Eye (tissue), 1 donor: ENCODE measurements around the gene KRTAP1-1.
"Not testable (repeated sequence)": the region's sequence is repeated elsewhere in the genome, so short reads cannot be mapped to it uniquely, and the experiment has no call there.

Experiments
- DNase-seq: peaks from one replicate; pipeline ENCODE4 v3.0.0-alpha.2; 2015

Gene KRTAP1-1

GRCh38 chr17:41055130-41055529 is 13.9 kb upstream of the KRTAP1-1 start, which contains the start of gene KRTAP2-2:
TSS of gene KRTAP2-2 (minus strand) at chr17:41055230. CDS start at chr17:41055211, 19 bp downstream.
- not testable (repeated sequence) for DNase-seq

GRCh38 chr17:41054556-41054955 is 13.3 kb upstream of the KRTAP1-1 start:
- DNase-seq = not testable (repeated sequence)

GRCh38 chr17:41054025-41054424 is 12.8 kb upstream of the KRTAP1-1 start:
- DNase-seq = no peak

GRCh38 chr17:41052566-41052965 is 11.3 kb upstream of the KRTAP1-1 start:
- DNase-seq = no peak

GRCh38 chr17:41049110-41049509 is 7.9 kb upstream of the KRTAP1-1 start:
- DNase-seq = no peak

- no peak for DNase-seq
Observed at GRCh38 chr17:41048441-41048840, 7.2 kb upstream of the KRTAP1-1 start.

- not testable (repeated sequence) for DNase-seq
Observed at GRCh38 chr17:41046735-41047465, 5.7 kb upstream of the KRTAP1-1 start, which contains the start of gene KRTAP2-1. TSS of gene KRTAP2-1 (minus strand) at chr17:41047316. CDS start at chr17:41047267, 49 bp downstream.

- no peak for DNase-seq
Observed at GRCh38 chr17:41042953-41043352, 1.7 kb upstream of the KRTAP1-1 start.

- no peak for DNase-seq
Observed at GRCh38 chr17:41037853-41038350, 3.3 kb downstream of the KRTAP1-1 start.

GRCh38 chr17:41034346-41034935 is 6.8 kb downstream of the KRTAP1-1 start, which contains the start of gene KRTAP1-3:
TSS of gene KRTAP1-3 (minus strand) at chr17:41034874. CDS start at chr17:41034821, 53 bp downstream.
- not testable (repeated sequence) for DNase-seq

- no peak for DNase-seq
Observed at GRCh38 chr17:41029633-41030245, 11.5 kb downstream of the KRTAP1-1 start, which contains the start of gene KRTAP1-4. TSS of gene KRTAP1-4 (minus strand) at chr17:41030195. CDS start at chr17:41030078, 117 bp downstream.

- no peak for DNase-seq
Observed at GRCh38 chr17:41026715-41027471, 14.4 kb downstream of the KRTAP1-1 start, which contains the start of gene KRTAP1-5. TSS of gene KRTAP1-5 (minus strand) at chr17:41027208. CDS start at chr17:41027155, 53 bp downstream.

- no peak for DNase-seq
Observed at GRCh38 chr17:41024697-41025096, 16.6 kb downstream of the KRTAP1-1 start.

GRCh38 chr17:41020336-41020735 is 20.9 kb downstream of the KRTAP1-1 start:
- DNase-seq = no peak

- DNase-seq = no peak
Observed at GRCh38 chr17:41019415-41019814, 21.8 kb downstream of the KRTAP1-1 start.

- no peak for DNase-seq
Observed at GRCh38 chr17:41018541-41018940, 22.7 kb downstream of the KRTAP1-1 start.

- no peak for DNase-seq
Observed at GRCh38 chr17:41016578-41017215, 24.6 kb downstream of the KRTAP1-1 start.

- no peak for DNase-seq
Observed at GRCh38 chr17:41015454-41015853, 25.8 kb downstream of the KRTAP1-1 start.

GRCh38 chr17:41013606-41014005 is 27.6 kb downstream of the KRTAP1-1 start:
- peak; percentile 23 for DNase-seq

GRCh38 chr17:41013181-41013580 is 28.1 kb downstream of the KRTAP1-1 start:
- DNase-seq = no peak

- no peak for DNase-seq
Observed at GRCh38 chr17:41012326-41013120, 28.7 kb downstream of the KRTAP1-1 start.
